OCI-LY1 (cell line): ENCODE data around the gene RAB3GAP2.

Experiments used
- H2AFZ ChIP-seq: fragments of 200-600 bp; sonication (generic), shearing (Covaris generic); 2 replicates; pipeline ENCODE4 v1.6.0; 2014; ENCODE audit warnings: antibody characterized with exemption, mild to moderate bottlenecking, low read length
- H3F3A ChIP-seq: fragments of 200-600 bp; sonication (generic), shearing (Covaris generic); 2 replicates; pipeline ENCODE4 v1.6.0; 2014; ENCODE audit warnings: mild to moderate bottlenecking, antibody characterized with exemption, low read length, moderate library complexity; ENCODE audit not compliant: insufficient read depth
- H3K27ac ChIP-seq: fragments of 200-600 bp; sonication (generic); 2 replicates; pipeline ENCODE4 v1.5.1; 2014; ENCODE audit warnings: low read length, mixed run types, mild to moderate bottlenecking, low read depth; ENCODE audit not compliant: poor library complexity, severe bottlenecking
- H3K27me3 ChIP-seq: fragments of 200-600 bp; sonication (generic); 2 replicates; pipeline ENCODE4 v1.6.0; 2014; ENCODE audit warnings: antibody characterized with exemption, mild to moderate bottlenecking, low read length, moderate library complexity; ENCODE audit not compliant: insufficient read depth
- H3K36me3 ChIP-seq: fragments of 200-600 bp; sonication (generic); 2 replicates; pipeline ENCODE4 v1.6.1; 2014; ENCODE audit warnings: mild to moderate bottlenecking, antibody characterized with exemption, low read length, moderate library complexity, mixed read lengths; ENCODE audit not compliant: insufficient read depth
- H3K4me1 ChIP-seq: fragments of 200-600 bp; sonication (generic); 2 replicates; pipeline ENCODE4 v1.5.1; 2014; ENCODE audit warnings: mild to moderate bottlenecking, low read length, moderate library complexity; ENCODE audit not compliant: insufficient read depth, severe bottlenecking
- H3K4me2 ChIP-seq: fragments of 200-600 bp; sonication (generic), shearing (Covaris generic); 2 replicates; pipeline ENCODE4 v1.6.1; 2014; ENCODE audit warnings: low read length
- H3K4me3 ChIP-seq: fragments of 200-600 bp; sonication (generic); 2 replicates; pipeline ENCODE4 v1.5.1; 2014; ENCODE audit warnings: low read length, low read depth, mild to moderate bottlenecking, mixed read lengths; ENCODE audit not compliant: poor library complexity, severe bottlenecking
- H3K79me2 ChIP-seq: fragments of 200-600 bp; shearing (Covaris generic); 2 replicates; pipeline ENCODE4 v1.6.1; 2016; ENCODE audit warnings: mixed run types, low read length, mixed read lengths; ENCODE audit not compliant: insufficient read depth
- H3K9ac ChIP-seq: fragments of 200-600 bp; sonication (generic), shearing (Covaris generic); 2 replicates; pipeline ENCODE4 v1.6.1; 2014; ENCODE audit warnings: mild to moderate bottlenecking, low read length, mixed read lengths
- H3K9me2 ChIP-seq: fragments of 200-600 bp; sonication (generic), shearing (Covaris generic); 2 replicates; pipeline ENCODE4 v1.6.1; 2014; ENCODE audit warnings: low read depth, mild to moderate bottlenecking, low read length, mixed read lengths
- H3K9me3 ChIP-seq: fragments of 200-600 bp; shearing (Covaris generic); 2 replicates; pipeline ENCODE4 v1.6.1; 2014; ENCODE audit warnings: low read length, mixed read lengths
- H4K20me1 ChIP-seq: fragments of 200-600 bp; sonication (generic), shearing (Covaris generic); 2 replicates; pipeline ENCODE4 v1.6.0; 2016; ENCODE audit warnings: mild to moderate bottlenecking, low read length; ENCODE audit not compliant: insufficient read depth
- EZH2 ChIP-seq: fragments of 200-600 bp; sonication (generic), shearing (Covaris generic); IDR thresholded peaks from 2 replicates; pipeline ENCODE4 v1.8.0; 2017; ENCODE audit warnings: borderline replicate concordance, mixed run types, mild to moderate bottlenecking, antibody characterized with exemption, low read length, moderate library complexity, mixed read lengths
- TF ChIP-seq, protein P1 (sequence below): fragments of 200-600 bp; sonication (generic), shearing (Covaris generic); IDR thresholded peaks from 2 replicates; pipeline ENCODE4 v1.5.1; 2017; ENCODE audit warnings: mild to moderate bottlenecking, antibody characterized with exemption, low read length, moderate library complexity, mixed read lengths

The RAB3GAP2 gene

DNA sequence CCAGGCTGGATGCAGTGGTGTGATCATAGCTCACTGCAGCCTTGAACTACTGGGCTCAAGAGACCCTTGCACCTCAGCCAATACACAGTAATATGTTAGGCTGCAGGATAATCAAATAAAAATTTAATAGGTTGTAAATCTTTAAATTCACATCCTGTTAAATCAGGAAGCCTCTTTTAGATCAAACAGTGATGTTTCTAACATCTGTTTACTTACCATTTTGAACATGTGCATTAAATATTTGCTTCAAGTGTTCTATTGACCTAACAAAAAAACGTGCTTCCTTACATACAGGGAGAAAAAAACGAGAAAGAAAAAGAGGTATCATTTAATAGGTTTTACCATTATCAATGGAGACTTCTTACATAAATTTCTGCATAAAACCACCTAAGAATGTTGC, 107.7 kb downstream of the RAB3GAP2 start:
- no peaks in the 10 kb centered on the region for H3K9me3 ChIP-seq
- no peaks in the 10 kb centered on the region for H3K79me2 ChIP-seq
- H3K4me2 ChIP-seq = no peak overlapping the region
- H3F3A ChIP-seq = no peaks in the 10 kb centered on the region
- no peak for TF ChIP-seq EZH2
- TF ChIP-seq, protein P1, sequence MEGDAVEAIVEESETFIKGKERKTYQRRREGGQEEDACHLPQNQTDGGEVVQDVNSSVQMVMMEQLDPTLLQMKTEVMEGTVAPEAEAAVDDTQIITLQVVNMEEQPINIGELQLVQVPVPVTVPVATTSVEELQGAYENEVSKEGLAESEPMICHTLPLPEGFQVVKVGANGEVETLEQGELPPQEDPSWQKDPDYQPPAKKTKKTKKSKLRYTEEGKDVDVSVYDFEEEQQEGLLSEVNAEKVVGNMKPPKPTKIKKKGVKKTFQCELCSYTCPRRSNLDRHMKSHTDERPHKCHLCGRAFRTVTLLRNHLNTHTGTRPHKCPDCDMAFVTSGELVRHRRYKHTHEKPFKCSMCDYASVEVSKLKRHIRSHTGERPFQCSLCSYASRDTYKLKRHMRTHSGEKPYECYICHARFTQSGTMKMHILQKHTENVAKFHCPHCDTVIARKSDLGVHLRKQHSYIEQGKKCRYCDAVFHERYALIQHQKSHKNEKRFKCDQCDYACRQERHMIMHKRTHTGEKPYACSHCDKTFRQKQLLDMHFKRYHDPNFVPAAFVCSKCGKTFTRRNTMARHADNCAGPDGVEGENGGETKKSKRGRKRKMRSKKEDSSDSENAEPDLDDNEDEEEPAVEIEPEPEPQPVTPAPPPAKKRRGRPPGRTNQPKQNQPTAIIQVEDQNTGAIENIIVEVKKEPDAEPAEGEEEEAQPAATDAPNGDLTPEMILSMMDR = no peak
- H4K20me1 ChIP-seq = no peaks in the 10 kb centered on the region
- H3K36me3 ChIP-seq = peaks cover 81% of the 10 kb centered on the region
- H3K27ac ChIP-seq = no peak overlapping the region
- H3K9me2 ChIP-seq = no peaks in the 10 kb centered on the region
- H3K9ac ChIP-seq = no peak overlapping the region
- no peak overlapping the region for H2AFZ ChIP-seq
- H3K4me3 ChIP-seq = no peak overlapping the region
- H3K4me1 ChIP-seq = no peaks in the 10 kb centered on the region
- no peaks in the 10 kb centered on the region for H3K27me3 ChIP-seq

GRCh38 chr1:220164116-220164515, 108.1 kb downstream of the RAB3GAP2 start:
- Histone ChIP-seq H4K20me1 (no peaks in the 10 kb centered on the region), H3F3A (no peaks in the 10 kb centered on the region), H2AFZ (no peak overlapping the region), H3K4me3 (no peak overlapping the region), H3K36me3 (peaks cover 77% of the 10 kb centered on the region), H3K79me2 (no peaks in the 10 kb centered on the region), H3K9ac (no peak overlapping the region), H3K4me1 (no peaks in the 10 kb centered on the region), H3K9me3 (no peaks in the 10 kb centered on the region), H3K27me3 (no peaks in the 10 kb centered on the region), H3K4me2 (no peak overlapping the region), H3K9me2 (no peaks in the 10 kb centered on the region), H3K27ac (no peak overlapping the region)
- TF ChIP-seq, protein P1 = no peak
- no peak for TF ChIP-seq EZH2

DNA sequence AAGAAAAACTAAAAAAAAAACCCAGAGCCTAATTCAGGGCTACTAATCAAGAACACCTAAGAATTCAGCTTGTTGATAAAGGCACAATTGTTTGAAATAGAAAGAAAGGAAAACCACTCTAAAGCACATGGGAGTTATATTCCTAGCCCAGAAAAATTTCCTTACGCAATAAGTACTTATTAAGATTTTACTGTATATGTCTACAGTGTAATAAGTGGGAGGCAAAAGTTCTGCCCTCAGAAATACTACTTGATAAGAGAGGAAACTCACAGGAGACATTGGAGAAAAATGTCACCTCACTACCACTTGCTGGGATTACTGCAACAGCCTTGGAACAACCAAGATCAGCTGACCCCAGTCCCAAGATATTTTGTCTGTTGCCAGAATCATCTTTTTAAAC, 112.2 kb downstream of the RAB3GAP2 start:
- Histone ChIP-seq H3K9me3 (no peaks in the 10 kb centered on the region), H4K20me1 (no peaks in the 10 kb centered on the region), H3K9me2 (no peaks in the 10 kb centered on the region), H3K4me1 (no peaks in the 10 kb centered on the region), H3K36me3 (peaks cover 78% of the 10 kb centered on the region), H2AFZ (no peak overlapping the region), H3K27ac (no peak overlapping the region), H3K79me2 (no peaks in the 10 kb centered on the region), H3K4me2 (no peak overlapping the region), H3K27me3 (no peaks in the 10 kb centered on the region), H3K4me3 (no peak overlapping the region), H3K9ac (no peak overlapping the region), H3F3A (no peaks in the 10 kb centered on the region)
- no peak for TF ChIP-seq EZH2
- TF ChIP-seq, protein P1 = no peak
